HG03097 (cell line): Measurements from ENCODE around the gene GGCT.
"Not testable (repeated sequence)": the region's sequence is repeated elsewhere in the genome, so short reads cannot be mapped to it uniquely, and the experiment has no call there.

Source experiments
- ATAC-seq: cut with Tn5 transposase; IDR thresholded peaks from one replicate; pipeline ENCODE4 v1.9.1; 2021; ENCODE audit not compliant: unreplicated experiment, low FRiP score

Gene GGCT

GRCh38 chr7:30504301-30505173 lies at the start of gene GGCT:
TSS of gene GGCT (minus strand) at chr7:30504829. CDS start at chr7:30504709, 120 bp downstream.
- ATAC-seq: peak; percentile 99

- no peak for ATAC-seq
Measured at GRCh38 chr7:30553546-30553945, 48.9 kb upstream of the GGCT start.

GRCh38 chr7:30553141-30553540 lies 48.5 kb upstream of the GGCT start:
- no peak for ATAC-seq

- ATAC-seq: no peak
Measured at GRCh38 chr7:30552330-30552729, 47.7 kb upstream of the GGCT start.

GRCh38 chr7:30549931-30550493 lies 45.4 kb upstream of the GGCT start:
- no peak for ATAC-seq

GRCh38 chr7:30548845-30549244 lies 44.2 kb upstream of the GGCT start:
- peak; percentile 57 for ATAC-seq

GRCh38 chr7:30546596-30546995 lies 42.0 kb upstream of the GGCT start:
- ATAC-seq: no peak

GRCh38 chr7:30545791-30546555 lies 41.3 kb upstream of the GGCT start:
- ATAC-seq: no peak

GRCh38 chr7:30543813-30544525 lies 39.3 kb upstream of the GGCT start:
- ATAC-seq: no peak

- ATAC-seq: not testable (repeated sequence)
Measured at GRCh38 chr7:30543115-30543514, 38.5 kb upstream of the GGCT start.

GRCh38 chr7:30533886-30534285 lies 29.3 kb upstream of the GGCT start:
- ATAC-seq: no peak

- no peak for ATAC-seq
Measured at GRCh38 chr7:30531286-30531685, 26.7 kb upstream of the GGCT start.

- ATAC-seq: no peak
Measured at GRCh38 chr7:30530373-30530772, 25.7 kb upstream of the GGCT start.

GRCh38 chr7:30528779-30529178 lies 24.1 kb upstream of the GGCT start:
- no peak for ATAC-seq

GRCh38 chr7:30527297-30527696 lies 22.7 kb upstream of the GGCT start:
- not testable (repeated sequence) for ATAC-seq

- no peak for ATAC-seq
Measured at GRCh38 chr7:30526163-30526562, 21.5 kb upstream of the GGCT start.

GRCh38 chr7:30525429-30525828 lies 20.8 kb upstream of the GGCT start:
- ATAC-seq: no peak

GRCh38 chr7:30524545-30524944 lies 19.9 kb upstream of the GGCT start:
- ATAC-seq: no peak

GRCh38 chr7:30523466-30523865 lies 18.8 kb upstream of the GGCT start:
- no peak for ATAC-seq

GRCh38 chr7:30522159-30522558 lies 17.5 kb upstream of the GGCT start:
- ATAC-seq: no peak

GRCh38 chr7:30521532-30521931 lies 16.9 kb upstream of the GGCT start:
- ATAC-seq: no peak
